Erythroblast (primary cell): ENCODE measurements around the gene SLC5A1.

ENCODE experiments used
- DNase-seq, 2 experiments: peaks; one replicate each; lab custom pipeline; 2025; lab: John Stamatoyannopoulos, UW
- GATA1 ChIP-seq: IDR thresholded peaks from 2 replicates; pipeline ENCODE4 v1.6.1; 2011; ENCODE audit warnings: low read depth, mild to moderate bottlenecking, control low read depth, low read length, moderate library complexity
- POLR2A ChIP-seq: IDR thresholded peaks from 2 replicates; pipeline ENCODE4 v1.6.1; 2011; ENCODE audit warnings: mild to moderate bottlenecking, low read length

Gene SLC5A1

DNA sequence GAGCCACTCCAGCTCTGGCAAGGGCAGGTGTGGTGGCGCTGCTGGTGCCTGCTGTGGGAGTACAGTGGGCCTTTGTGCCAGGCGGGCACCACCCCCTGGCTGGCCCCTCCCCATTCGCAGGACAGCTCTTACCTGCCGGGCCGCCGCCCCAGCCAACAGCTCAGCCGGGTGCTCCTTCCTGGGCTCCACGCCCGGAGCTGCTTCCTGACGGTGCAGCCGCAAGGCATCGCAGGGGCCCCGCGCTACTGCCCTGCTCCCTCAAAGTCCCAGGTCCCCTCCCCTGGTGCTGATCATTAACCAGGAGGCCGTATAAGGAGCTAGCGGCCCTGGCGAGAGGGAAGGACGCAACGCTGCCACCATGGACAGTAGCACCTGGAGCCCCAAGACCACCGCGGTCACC lies at the start of gene SLC5A1:
Gene SLC5A1 (plus strand): TSS at position 338 of the 400 bp plus-strand sequence. CDS start 21 bp downstream, at position 359.
- DNase-seq, result no peak
- TF ChIP-seq GATA1, result no peak
- no peak for TF ChIP-seq POLR2A

DNA sequence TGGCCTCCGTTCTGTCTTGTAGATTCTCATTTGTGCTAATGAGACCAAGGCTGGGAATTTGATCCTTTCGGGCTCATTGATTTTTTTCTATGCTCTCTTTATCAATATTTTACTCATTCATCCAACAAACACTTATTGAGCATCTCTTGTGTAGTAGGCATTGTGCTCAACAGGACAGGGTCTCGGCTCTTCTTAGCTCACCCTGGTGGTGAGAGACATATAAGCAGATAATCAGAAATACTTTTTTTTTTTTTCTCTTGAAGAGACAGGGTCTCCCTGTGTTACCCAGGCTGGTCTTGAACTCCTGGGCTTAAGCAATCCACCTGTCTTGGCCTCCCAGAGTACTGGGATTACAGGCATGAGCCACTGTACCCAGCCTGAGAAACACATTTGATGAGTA lies 48.0 kb upstream of the SLC5A1 start:
- TF ChIP-seq GATA1 (no peak), POLR2A (no peak)
- peak in 1 of 2 experiments; percentile 7 for DNase-seq

DNA sequence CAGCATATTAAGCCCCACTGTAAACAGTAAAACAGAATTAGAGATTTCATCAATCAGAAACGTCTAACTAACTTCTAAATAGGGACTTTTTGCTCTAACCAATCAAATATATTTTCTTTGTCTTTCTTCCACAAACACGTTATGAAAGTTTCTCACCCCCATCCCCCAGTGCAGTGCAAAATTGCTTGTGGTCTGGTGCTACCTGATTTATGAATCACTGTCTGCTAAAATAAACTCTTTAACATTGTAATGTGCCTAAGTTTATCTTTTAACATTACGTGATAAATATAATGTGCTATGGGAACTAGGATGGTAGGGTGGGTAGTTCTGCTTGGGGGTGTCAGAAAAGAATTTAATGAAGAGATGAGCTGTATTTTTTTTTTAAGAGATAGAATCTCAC lies 47.3 kb upstream of the SLC5A1 start:
- DNase-seq, result no peak
- TF ChIP-seq POLR2A (no peak), GATA1 (no peak)

GRCh38 chr22:31998784-31999385 lies 44.2 kb upstream of the SLC5A1 start:
- DNase-seq, result no peak
- TF ChIP-seq POLR2A (no peak), GATA1 (no peak)

- TF ChIP-seq GATA1 (no peak), POLR2A (no peak)
- DNase-seq, result no peak
Observed at GRCh38 chr22:32000181-32000580, 42.9 kb upstream of the SLC5A1 start.

DNA sequence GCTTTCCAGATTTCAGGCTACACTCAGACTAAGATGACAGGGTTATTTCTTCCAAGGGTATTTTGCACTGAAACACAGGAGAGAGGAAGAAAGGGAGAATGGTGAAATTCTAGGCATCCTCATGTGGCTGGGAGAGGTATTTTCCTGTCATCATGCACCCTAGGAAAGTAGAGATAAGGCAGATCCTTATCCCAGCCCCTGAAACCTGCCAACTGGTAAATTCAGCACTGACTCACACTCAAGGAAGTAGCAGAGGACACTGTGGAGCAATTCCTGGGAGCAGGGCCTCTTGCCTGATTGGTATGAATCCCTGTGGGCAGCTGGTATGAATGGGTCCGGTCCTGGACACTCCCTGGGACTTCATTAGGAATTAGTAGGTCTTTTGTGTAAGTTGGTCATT lies 37.6 kb upstream of the SLC5A1 start:
- TF ChIP-seq POLR2A (no peak), GATA1 (no peak)
- DNase-seq, result no peak

GRCh38 chr22:32013200-32013599 lies 29.9 kb upstream of the SLC5A1 start:
- no peak for DNase-seq
- TF ChIP-seq POLR2A (no peak), GATA1 (no peak)

DNA sequence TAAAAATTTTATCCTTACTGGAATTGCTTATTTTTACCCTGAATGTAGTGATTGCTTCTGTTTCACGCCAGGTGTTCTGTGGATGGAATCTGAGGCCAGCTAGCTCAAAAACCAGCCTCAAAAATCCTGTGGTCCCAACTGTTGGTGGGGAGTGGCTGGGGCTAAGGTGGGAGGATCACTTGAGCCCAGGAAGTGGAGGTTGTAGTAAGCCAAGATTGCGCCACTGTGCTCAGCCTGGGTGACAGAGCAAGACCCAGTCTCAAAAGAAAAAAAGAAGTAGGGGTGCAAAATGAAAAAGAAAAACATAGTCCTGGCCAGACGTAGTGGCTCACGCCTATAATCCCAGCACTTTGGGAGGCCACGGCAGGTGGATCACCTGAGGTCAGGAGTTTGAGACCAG lies 27.0 kb upstream of the SLC5A1 start:
- DNase-seq, result no peak

GRCh38 chr22:32018056-32018455 lies 25.0 kb upstream of the SLC5A1 start:
- TF ChIP-seq POLR2A (no peak), GATA1 (no peak)
- no peak for DNase-seq

More for the DNA sequence above, 27.0 kb upstream of the SLC5A1 start:
- TF ChIP-seq GATA1 (no peak), POLR2A (no peak)

GRCh38 chr22:32020117-32020516 lies 22.9 kb upstream of the SLC5A1 start:
- DNase-seq, result no peak
- TF ChIP-seq POLR2A (no peak), GATA1 (no peak)

DNA sequence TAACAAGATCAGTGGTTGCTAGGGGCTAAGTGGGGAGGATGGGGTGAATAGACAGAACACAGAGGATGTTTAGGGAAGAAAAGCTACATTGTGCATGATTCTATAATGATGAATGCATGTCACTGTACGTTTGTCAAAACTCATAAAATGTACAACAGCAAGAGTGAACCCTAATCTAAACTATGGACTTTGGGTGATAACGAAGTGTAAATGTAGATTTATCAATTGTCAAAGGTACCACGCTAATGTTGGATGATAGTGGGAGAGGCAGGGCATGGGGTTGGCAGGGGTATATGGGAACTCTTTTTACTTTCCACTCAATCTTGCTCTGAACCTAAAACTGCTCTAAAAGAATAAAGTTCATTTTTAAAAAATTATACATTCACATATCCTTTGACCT lies 21.3 kb upstream of the SLC5A1 start:
- TF ChIP-seq GATA1 (no peak), POLR2A (no peak)
- DNase-seq, result no peak

- no peak for TF ChIP-seq GATA1
- no peak for TF ChIP-seq POLR2A
- DNase-seq, result no peak
Observed at GRCh38 chr22:32023251-32023827, 19.7 kb upstream of the SLC5A1 start.

DNA sequence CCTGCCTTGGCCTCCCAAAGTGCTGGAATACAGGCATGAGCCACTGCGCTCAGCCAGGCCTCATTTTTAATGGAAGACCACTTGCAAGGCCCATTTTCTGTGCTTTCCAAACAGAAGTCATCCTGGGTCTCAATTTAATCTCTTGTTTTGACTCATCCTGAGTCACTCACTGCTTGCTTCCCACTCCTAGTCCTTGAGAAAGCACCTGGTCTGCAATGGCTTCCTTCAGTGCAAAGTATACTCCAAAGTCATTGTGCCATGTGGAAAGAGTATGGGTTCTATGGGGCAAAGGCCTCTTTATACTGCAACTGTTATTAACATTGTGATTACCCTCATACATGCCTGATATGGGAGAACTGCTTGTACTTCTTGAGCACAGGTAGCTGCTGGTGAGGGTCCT lies 18.3 kb upstream of the SLC5A1 start:
- TF ChIP-seq GATA1 (no peak), POLR2A (no peak)
- DNase-seq, result no peak

DNA sequence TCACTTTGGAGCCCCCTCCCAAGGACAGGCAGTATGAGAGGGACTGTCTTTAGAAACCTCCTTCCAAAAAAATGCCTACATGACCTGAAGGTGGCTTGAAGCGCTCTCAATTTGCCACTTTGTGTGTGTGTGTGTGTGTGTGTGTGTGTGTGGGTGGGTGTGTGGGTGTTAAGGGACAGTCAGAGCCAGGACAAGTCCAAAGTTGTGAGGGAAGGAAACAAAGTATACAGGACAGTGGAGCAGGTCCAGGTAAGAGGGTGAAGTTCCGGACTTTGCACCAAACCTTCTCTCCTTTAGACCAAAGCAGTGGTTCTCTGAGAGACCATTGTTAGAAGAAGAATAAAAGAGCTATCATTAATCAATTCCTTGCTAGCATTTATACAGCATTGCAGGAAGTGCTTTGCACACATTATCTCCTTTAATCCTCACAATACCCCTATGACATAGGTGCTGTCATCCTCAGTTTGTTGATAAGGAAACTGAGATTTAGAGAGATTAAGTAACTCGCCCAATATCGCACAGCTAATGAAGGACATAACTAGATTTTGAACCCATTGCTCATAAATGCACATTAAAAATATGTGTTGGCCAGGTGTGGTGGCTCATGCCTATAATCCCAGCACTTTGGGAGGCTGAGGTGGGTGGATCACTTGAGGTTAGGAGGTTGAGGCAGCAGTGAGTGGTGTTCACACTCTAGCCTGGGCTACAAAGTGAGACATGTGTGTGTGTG lies 12.4 kb upstream of the SLC5A1 start:
- no peak for TF ChIP-seq POLR2A
- no peak for TF ChIP-seq GATA1
- no peak for DNase-seq
